SKM-1 treated with dmso at 0.1 percent for 144 hours (cell line): ENCODE results near the gene EFCC1.
A peak's percentile ranks its signal among the peaks of the same experiment; 100 is the strongest.

ENCODE experiments used
- DNase-seq: peaks from one replicate; lab custom pipeline; 2025; ENCODE audit not compliant: unreplicated experiment; lab: John Stamatoyannopoulos, UW

The EFCC1 gene

GRCh38 chr3:129001101-129001805 lies at the start of gene EFCC1:
EFCC1 (plus strand) TSS chr3:129001304; CDS start chr3:129001629, 325 bp downstream.
- DNase-seq: no peak

GRCh38 chr3:128956440-128956839 lies 44.7 kb upstream of the EFCC1 start:
- no peak for DNase-seq

- DNase-seq: no peak
These were observed 35.8 kb upstream of the EFCC1 start for GRCh38 chr3:128965280-128965679.

- no peak for DNase-seq
These were observed 35.3 kb upstream of the EFCC1 start for GRCh38 chr3:128965818-128966217.

GRCh38 chr3:128967748-128968355 lies 33.3 kb upstream of the EFCC1 start:
- DNase-seq: no peak

GRCh38 chr3:128969993-128970739 lies 30.9 kb upstream of the EFCC1 start:
- DNase-seq: peak; percentile 46

GRCh38 chr3:128970740-128971047 lies 30.4 kb upstream of the EFCC1 start:
- peak; percentile 46 for DNase-seq

GRCh38 chr3:128971421-128972100 lies 29.5 kb upstream of the EFCC1 start:
- peak; percentile 66 for DNase-seq

GRCh38 chr3:128973988-128974564 lies 27.0 kb upstream of the EFCC1 start:
- DNase-seq: peak; percentile 86

- no peak for DNase-seq
These were observed 25.8 kb upstream of the EFCC1 start for GRCh38 chr3:128975276-128975675.

GRCh38 chr3:128983293-128984069 lies 17.6 kb upstream of the EFCC1 start:
- no peak for DNase-seq

- no peak for DNase-seq
These were observed 16.5 kb upstream of the EFCC1 start for GRCh38 chr3:128984596-128984995.

GRCh38 chr3:128987302-128988100 lies 13.6 kb upstream of the EFCC1 start:
- DNase-seq: no peak

GRCh38 chr3:128988286-128988685 lies 12.8 kb upstream of the EFCC1 start:
- no peak for DNase-seq

- DNase-seq: no peak
These were observed 9.7 kb upstream of the EFCC1 start for GRCh38 chr3:128991355-128991895.

GRCh38 chr3:128992926-128993460 lies 8.1 kb upstream of the EFCC1 start:
- DNase-seq: no peak

- no peak for DNase-seq
These were observed 7.5 kb upstream of the EFCC1 start, which contains the start of gene CFAP92 for GRCh38 chr3:128993461-128994172. CFAP92 (minus strand) TSS chr3:128994076; CDS start chr3:128993304, 772 bp downstream.

GRCh38 chr3:128994173-128994512 lies 7.0 kb upstream of the EFCC1 start:
- DNase-seq: no peak
